Measurements from ENCODE around the gene UAP1L1. TPM values are rescaled to one million over a fixed set of nuclear protein-coding genes. Genes with fewer than 3 reads are reported as not detected.
"Not testable (repeated sequence)": the region's sequence is repeated elsewhere in the genome, so short reads cannot be mapped to it uniquely, and the experiment has no call there.

UAP1L1 gene
- polyA plus RNA-seq, 1 donor (not counting 4 experiments of a cell fraction or from before 2014, with no cell fraction given), result 2.7 TPM

DNA sequence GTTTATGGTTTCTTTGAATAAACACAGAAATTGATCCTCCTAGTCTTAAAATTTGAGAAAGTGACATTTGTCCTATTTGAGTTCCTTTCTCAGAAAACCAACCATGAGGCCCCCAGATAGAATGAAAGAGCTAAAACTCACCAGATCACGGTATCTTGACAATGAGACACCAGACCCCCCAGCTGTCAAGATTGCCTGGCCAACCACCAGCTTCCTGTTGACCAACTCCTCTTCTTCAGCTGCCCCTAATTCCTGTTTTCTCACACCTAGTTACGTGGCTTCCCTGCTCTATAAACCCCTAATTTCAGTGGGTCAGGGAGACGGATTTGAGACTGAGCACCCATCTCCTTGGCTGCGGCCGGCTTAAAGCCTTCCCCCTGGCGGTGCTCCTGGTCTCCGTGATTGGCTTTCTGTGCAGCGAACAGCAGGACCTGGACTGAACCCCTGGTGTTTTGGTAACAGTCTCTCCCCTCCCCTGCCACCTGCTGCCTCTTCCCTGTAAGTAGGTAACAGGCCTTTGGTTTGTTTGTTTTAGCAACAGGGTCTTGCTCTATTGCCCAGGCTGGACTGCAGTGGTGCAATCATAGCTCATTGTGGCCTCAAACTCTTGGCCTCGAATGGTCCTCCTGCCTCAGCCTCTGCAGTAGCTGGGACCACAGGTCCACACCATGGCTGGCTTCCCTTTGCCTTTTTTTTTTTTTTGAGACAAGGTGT lies 18.6 kb upstream of the UAP1L1 start:
- Histone ChIP-seq H4K20me1 (ENCODE audit: control insufficient read depth, extremely low read depth, insufficient read depth, low read length) (no peaks in the 10 kb centered on the region), H3K27me3 (ENCODE audit: control insufficient read depth, extremely low read depth, insufficient read depth, low read length) (no peaks in the 10 kb centered on the region), H3K9me1 (ENCODE audit: control insufficient read depth, extremely low read depth, insufficient read depth, low read length) (no peaks in the 10 kb centered on the region), H3K9me3 (ENCODE audit: control insufficient read depth, low read depth, low read length) (no peaks in the 10 kb centered on the region), H3K79me2 (ENCODE audit: control insufficient read depth, insufficient read depth, low read length) (no peaks in the 10 kb centered on the region), H3K4me1 (ENCODE audit: control insufficient read depth, extremely low read depth, insufficient read depth, low read length) (peaks cover 12% of the 10 kb centered on the region), H3K27ac (ENCODE audit: control insufficient read depth, insufficient read depth, low read length) (no peak overlapping the region), H2AFZ (ENCODE audit: control insufficient read depth, low read length) (no peak overlapping the region), H3K36me3 (ENCODE audit: control insufficient read depth in 2 of 2, extremely low read depth in 1 of 2, insufficient read depth in 2 of 2, low read length in 2 of 2) (no peaks in the 10 kb centered on the region), H3K4me3 (ENCODE audit: control insufficient read depth in 2 of 3, extremely low read depth in 1 of 3, insufficient read depth in 2 of 3, low read depth in 1 of 3, low read length in 3 of 3) (no peak overlapping the region), H3K9ac (ENCODE audit: control insufficient read depth, extremely low read depth, insufficient read depth, low read length) (no peak overlapping the region), H3K4me2 (ENCODE audit: control insufficient read depth, extremely low read depth, insufficient read depth, low read depth, low read length) (no peak overlapping the region)
- TF ChIP-seq, protein P1, sequence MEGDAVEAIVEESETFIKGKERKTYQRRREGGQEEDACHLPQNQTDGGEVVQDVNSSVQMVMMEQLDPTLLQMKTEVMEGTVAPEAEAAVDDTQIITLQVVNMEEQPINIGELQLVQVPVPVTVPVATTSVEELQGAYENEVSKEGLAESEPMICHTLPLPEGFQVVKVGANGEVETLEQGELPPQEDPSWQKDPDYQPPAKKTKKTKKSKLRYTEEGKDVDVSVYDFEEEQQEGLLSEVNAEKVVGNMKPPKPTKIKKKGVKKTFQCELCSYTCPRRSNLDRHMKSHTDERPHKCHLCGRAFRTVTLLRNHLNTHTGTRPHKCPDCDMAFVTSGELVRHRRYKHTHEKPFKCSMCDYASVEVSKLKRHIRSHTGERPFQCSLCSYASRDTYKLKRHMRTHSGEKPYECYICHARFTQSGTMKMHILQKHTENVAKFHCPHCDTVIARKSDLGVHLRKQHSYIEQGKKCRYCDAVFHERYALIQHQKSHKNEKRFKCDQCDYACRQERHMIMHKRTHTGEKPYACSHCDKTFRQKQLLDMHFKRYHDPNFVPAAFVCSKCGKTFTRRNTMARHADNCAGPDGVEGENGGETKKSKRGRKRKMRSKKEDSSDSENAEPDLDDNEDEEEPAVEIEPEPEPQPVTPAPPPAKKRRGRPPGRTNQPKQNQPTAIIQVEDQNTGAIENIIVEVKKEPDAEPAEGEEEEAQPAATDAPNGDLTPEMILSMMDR (optimal IDR thresholded peaks at IDR 0.05 in 1 of 3, IDR thresholded peaks at IDR 0.05 in 1 of 3, conservative IDR thresholded peaks at IDR 0.05 in 1 of 3; ENCODE audit: extremely low read depth in 1 of 3, insufficient read depth in 2 of 3, low read length in 3 of 3), result no peak
- no peak for TF ChIP-seq EZH2 (IDR thresholded peaks at IDR 0.05; ENCODE audit: low read length)
- dilution Hi-C loops (cut with MboI; ENCODE audit: extremely low pct_ligation_motif_present, low sequenced_read_pairs), result no loop called here
- FAIRE-seq, result no peak
- no peak for DNase-seq (ENCODE audit: low read depth, low spot score)

DNA sequence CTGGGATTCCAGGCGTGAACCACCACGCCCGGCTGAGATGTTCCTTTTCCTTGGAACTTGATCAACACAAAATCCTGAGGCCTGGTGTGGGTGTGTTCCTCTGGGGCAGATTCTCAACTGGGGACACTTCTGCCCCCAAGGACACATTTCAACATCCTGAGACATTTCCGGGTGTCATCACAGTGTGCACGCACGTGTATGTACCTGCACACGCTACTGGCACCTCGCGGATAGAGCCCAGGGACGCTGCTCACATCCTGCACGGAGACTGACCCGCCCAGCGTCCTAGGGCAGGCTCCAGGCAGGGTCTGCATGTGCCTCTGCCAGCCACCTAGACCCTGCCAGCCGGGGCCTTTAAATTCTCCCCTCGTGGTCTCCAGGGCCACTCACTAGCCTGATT lies 14.9 kb upstream of the UAP1L1 start:
- dilution Hi-C loops (cut with MboI; ENCODE audit: extremely low pct_ligation_motif_present, low sequenced_read_pairs), result no loop called here
- Histone ChIP-seq H4K20me1 (ENCODE audit: control insufficient read depth, extremely low read depth, insufficient read depth, low read length) (no peaks in the 10 kb centered on the region), H3K4me2 (ENCODE audit: control insufficient read depth, extremely low read depth, insufficient read depth, low read depth, low read length) (peak overlapping the region; percentile 54), H3K79me2 (ENCODE audit: control insufficient read depth, insufficient read depth, low read length) (no peaks in the 10 kb centered on the region), H3K4me1 (ENCODE audit: control insufficient read depth, extremely low read depth, insufficient read depth, low read length) (peaks cover 12% of the 10 kb centered on the region), H3K27me3 (ENCODE audit: control insufficient read depth, extremely low read depth, insufficient read depth, low read length) (no peaks in the 10 kb centered on the region), H3K9ac (ENCODE audit: control insufficient read depth, extremely low read depth, insufficient read depth, low read length) (no peak overlapping the region), H3K27ac (ENCODE audit: control insufficient read depth, insufficient read depth, low read length) (no peak overlapping the region), H3K4me3 (ENCODE audit: control insufficient read depth in 2 of 3, extremely low read depth in 1 of 3, insufficient read depth in 2 of 3, low read depth in 1 of 3, low read length in 3 of 3) (no peak overlapping the region), H3K9me3 (ENCODE audit: control insufficient read depth, low read depth, low read length) (no peaks in the 10 kb centered on the region), H3K9me1 (ENCODE audit: control insufficient read depth, extremely low read depth, insufficient read depth, low read length) (no peaks in the 10 kb centered on the region), H2AFZ (ENCODE audit: control insufficient read depth, low read length) (peak overlapping the region; percentile 49), H3K36me3 (ENCODE audit: control insufficient read depth in 2 of 2, extremely low read depth in 1 of 2, insufficient read depth in 2 of 2, low read length in 2 of 2) (no peaks in the 10 kb centered on the region)
- FAIRE-seq (peak; percentile 82), DNase-seq (ENCODE audit: low read depth, low spot score) (no peak)
- TF ChIP-seq EZH2 (IDR thresholded peaks at IDR 0.05; ENCODE audit: low read length), result no peak
- TF ChIP-seq, protein P1 (optimal IDR thresholded peaks at IDR 0.05 in 1 of 3, IDR thresholded peaks at IDR 0.05 in 1 of 3, conservative IDR thresholded peaks at IDR 0.05 in 1 of 3; ENCODE audit: extremely low read depth in 1 of 3, insufficient read depth in 2 of 3, low read length in 3 of 3), result no peak

DNA sequence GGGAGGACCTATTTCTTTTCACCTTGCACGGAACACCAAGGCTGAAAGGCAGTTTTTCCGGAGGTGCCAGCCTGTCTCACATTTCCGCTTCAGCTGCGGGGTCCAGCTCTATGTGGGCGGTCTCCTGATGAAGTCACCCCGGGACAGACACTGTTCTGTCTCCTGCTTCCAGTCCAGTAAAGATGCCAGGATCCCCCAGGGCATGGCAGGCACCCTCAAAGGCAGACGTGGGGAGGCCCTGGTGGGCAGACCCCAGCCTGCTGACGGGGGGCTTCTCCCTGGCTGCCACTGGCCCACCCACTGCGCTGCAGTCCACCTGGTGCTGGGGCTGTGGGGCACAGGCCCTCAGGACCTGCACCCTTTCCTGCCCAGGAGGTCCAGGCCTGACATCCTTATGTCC lies 14.5 kb upstream of the UAP1L1 start:
- H3K79me2 ChIP-seq (ENCODE audit: control insufficient read depth, insufficient read depth, low read length); H3K4me3 ChIP-seq (ENCODE audit: control insufficient read depth in 2 of 3, extremely low read depth in 1 of 3, insufficient read depth in 2 of 3, low read depth in 1 of 3, low read length in 3 of 3); FAIRE-seq; H3K9me1 ChIP-seq (ENCODE audit: control insufficient read depth, extremely low read depth, insufficient read depth, low read length); H3K9me3 ChIP-seq (ENCODE audit: control insufficient read depth, low read depth, low read length); H3K27me3 ChIP-seq (ENCODE audit: control insufficient read depth, extremely low read depth, insufficient read depth, low read length); H2AFZ ChIP-seq (ENCODE audit: control insufficient read depth, low read length); H3K27ac ChIP-seq (ENCODE audit: control insufficient read depth, insufficient read depth, low read length); dilution Hi-C loops (cut with MboI; ENCODE audit: extremely low pct_ligation_motif_present, low sequenced_read_pairs); H4K20me1 ChIP-seq (ENCODE audit: control insufficient read depth, extremely low read depth, insufficient read depth, low read length); H3K9ac ChIP-seq (ENCODE audit: control insufficient read depth, extremely low read depth, insufficient read depth, low read length); H3K36me3 ChIP-seq (ENCODE audit: control insufficient read depth in 2 of 2, extremely low read depth in 1 of 2, insufficient read depth in 2 of 2, low read length in 2 of 2); DNase-seq (ENCODE audit: low read depth, low spot score): not testable (repeated sequence)
- Histone ChIP-seq H3K4me2 (ENCODE audit: control insufficient read depth, extremely low read depth, insufficient read depth, low read depth, low read length) (peak overlapping the region; percentile 54), H3K4me1 (ENCODE audit: control insufficient read depth, extremely low read depth, insufficient read depth, low read length) (peaks cover 12% of the 10 kb centered on the region)

All from keratinocyte (primary cell).